ENCODE results near the gene IRGQ.

DNA sequence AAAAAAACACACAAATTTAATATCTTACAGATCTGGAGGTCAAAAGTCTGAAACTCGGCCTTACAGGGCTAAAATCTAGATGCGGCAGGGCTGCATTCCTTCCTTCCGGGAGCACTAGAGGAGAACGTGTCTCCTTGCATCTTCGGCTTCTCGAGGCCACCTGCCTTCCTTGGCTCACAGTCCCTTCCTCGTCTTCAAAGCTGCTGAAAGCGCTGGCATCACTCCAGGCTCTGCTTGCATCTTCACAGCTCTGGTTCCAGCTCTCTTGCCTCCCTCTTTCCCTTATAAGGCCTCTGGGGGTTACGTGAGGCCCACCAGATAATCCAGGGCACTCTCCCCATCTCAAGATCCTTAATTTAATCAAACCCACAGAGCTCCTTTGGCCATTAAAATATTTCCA lies 31.1 kb downstream of the IRGQ start:
- TF ChIP-seq, protein P1, sequence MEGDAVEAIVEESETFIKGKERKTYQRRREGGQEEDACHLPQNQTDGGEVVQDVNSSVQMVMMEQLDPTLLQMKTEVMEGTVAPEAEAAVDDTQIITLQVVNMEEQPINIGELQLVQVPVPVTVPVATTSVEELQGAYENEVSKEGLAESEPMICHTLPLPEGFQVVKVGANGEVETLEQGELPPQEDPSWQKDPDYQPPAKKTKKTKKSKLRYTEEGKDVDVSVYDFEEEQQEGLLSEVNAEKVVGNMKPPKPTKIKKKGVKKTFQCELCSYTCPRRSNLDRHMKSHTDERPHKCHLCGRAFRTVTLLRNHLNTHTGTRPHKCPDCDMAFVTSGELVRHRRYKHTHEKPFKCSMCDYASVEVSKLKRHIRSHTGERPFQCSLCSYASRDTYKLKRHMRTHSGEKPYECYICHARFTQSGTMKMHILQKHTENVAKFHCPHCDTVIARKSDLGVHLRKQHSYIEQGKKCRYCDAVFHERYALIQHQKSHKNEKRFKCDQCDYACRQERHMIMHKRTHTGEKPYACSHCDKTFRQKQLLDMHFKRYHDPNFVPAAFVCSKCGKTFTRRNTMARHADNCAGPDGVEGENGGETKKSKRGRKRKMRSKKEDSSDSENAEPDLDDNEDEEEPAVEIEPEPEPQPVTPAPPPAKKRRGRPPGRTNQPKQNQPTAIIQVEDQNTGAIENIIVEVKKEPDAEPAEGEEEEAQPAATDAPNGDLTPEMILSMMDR (IDR thresholded peaks at IDR 0.05): no peak
- TF ChIP-seq POLR2A (IDR thresholded peaks at IDR 0.05): no peak
